LNCaP clone FGC (cell line): ENCODE data around the gene MACROD2.
A peak's percentile ranks its signal among the peaks of the same experiment; 100 is the strongest.

ENCODE experiments used
- DNase-seq: peaks from one replicate; pipeline ENCODE4 v3.0.0-alpha.2; 2011; ENCODE audit warnings: low read depth
- H3K4me3 ChIP-seq: 2 replicates; pipeline ENCODE4 v1.5.1; 2011; ENCODE audit warnings: mild to moderate bottlenecking, low read depth, low read length, control low read depth
- CTCF ChIP-seq: IDR thresholded peaks from 2 replicates; pipeline ENCODE4 v1.5.1; 2012; ENCODE audit warnings: mild to moderate bottlenecking; ENCODE audit not compliant: control insufficient read depth, insufficient read depth; ENCODE audit errors: extremely low read depth

The MACROD2 gene

GRCh38 chr20:14055127-14055742 lies 59.9 kb downstream of the MACROD2 start:
- peak; percentile 55 for DNase-seq
- peak; percentile 68 for TF ChIP-seq CTCF
- no peak overlapping the region for H3K4me3 ChIP-seq

GRCh38 chr20:14062171-14062570 lies 66.9 kb downstream of the MACROD2 start:
- H3K4me3 ChIP-seq = no peak overlapping the region
- no peak for DNase-seq
- no peak for TF ChIP-seq CTCF

DNA sequence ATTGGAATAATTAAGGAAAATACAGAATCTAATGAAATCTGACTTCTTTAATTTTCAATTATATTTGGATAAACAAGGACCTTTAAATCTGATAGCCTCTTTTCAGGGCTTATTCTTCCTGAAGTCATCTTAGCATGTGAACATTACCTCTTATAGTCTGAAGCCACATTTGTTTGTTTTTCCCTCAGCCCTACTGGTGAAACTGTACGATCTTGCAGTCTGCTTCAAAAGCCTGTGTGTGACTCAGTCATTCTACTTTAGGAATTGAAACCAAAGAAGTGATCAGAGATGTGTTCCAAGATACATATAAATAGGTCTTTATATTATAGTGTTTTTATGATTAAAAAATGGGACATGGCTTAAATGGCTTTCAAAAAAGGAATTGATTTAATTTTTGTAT lies 67.5 kb downstream of the MACROD2 start:
- no peak for TF ChIP-seq CTCF
- H3K4me3 ChIP-seq = no peak overlapping the region
- no peak for DNase-seq

GRCh38 chr20:14064333-14064732 lies 69.0 kb downstream of the MACROD2 start:
- TF ChIP-seq CTCF = no peak
- no peak for DNase-seq
- H3K4me3 ChIP-seq = no peak overlapping the region

GRCh38 chr20:14064921-14065320 lies 69.6 kb downstream of the MACROD2 start:
- no peak overlapping the region for H3K4me3 ChIP-seq
- TF ChIP-seq CTCF = no peak
- DNase-seq = no peak

DNA sequence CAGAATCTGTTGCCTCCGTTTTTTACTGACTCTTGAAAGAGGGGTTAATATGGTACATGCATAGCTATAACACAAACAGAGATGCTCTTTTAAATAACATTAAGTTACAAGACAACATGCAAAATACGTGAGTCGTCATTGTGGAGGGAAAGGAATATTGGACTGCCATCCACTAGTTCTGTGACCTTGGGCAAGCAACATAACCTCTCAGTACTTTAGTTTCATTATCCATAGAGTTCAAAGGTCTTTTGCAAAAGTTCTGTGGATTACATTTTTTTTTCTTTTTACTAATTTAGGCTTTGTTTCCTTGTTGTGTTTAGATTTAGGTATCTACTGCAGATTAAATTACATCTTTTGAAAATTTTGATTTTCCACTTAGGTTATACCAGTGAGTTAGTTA lies 70.5 kb downstream of the MACROD2 start:
- no peak for TF ChIP-seq CTCF
- no peak overlapping the region for H3K4me3 ChIP-seq
- DNase-seq = no peak

- no peak for TF ChIP-seq CTCF
- DNase-seq = no peak
- H3K4me3 ChIP-seq = no peak overlapping the region
Observed at GRCh38 chr20:14067603-14068002, 72.3 kb downstream of the MACROD2 start.
